Measurements from ENCODE around the gene PRSS27.

DNA sequence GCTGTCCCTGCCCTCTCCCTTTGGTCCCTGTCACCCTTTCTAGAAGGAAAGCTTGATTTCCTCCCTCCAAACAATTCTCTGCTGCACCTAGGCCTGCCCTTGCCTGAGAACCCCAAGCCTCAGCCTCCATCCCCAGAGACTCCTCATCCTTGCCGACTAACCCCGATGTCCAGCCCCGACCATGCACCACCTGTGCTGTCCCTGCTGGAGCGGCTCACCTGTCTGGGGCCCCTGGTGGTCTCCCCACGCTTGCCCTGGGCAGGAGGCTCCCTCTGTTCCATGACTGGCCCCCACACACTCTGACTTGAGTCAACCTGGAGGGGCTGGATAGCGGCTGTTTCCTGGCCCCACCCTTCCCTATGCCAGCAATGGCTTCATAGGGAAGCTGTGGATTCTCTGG, 20.5 kb upstream of the PRSS27 start:
- TF ChIP-seq, protein P1, sequence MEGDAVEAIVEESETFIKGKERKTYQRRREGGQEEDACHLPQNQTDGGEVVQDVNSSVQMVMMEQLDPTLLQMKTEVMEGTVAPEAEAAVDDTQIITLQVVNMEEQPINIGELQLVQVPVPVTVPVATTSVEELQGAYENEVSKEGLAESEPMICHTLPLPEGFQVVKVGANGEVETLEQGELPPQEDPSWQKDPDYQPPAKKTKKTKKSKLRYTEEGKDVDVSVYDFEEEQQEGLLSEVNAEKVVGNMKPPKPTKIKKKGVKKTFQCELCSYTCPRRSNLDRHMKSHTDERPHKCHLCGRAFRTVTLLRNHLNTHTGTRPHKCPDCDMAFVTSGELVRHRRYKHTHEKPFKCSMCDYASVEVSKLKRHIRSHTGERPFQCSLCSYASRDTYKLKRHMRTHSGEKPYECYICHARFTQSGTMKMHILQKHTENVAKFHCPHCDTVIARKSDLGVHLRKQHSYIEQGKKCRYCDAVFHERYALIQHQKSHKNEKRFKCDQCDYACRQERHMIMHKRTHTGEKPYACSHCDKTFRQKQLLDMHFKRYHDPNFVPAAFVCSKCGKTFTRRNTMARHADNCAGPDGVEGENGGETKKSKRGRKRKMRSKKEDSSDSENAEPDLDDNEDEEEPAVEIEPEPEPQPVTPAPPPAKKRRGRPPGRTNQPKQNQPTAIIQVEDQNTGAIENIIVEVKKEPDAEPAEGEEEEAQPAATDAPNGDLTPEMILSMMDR (conservative IDR thresholded peaks at IDR 0.05 in 1 of 2, IDR thresholded peaks at IDR 0.05 in 1 of 2; ENCODE audit: low read depth in 1 of 2, low read length in 2 of 2), result no peak
- no peak for TF ChIP-seq EZH2 (IDR thresholded peaks at IDR 0.05; ENCODE audit: low read length, missing control alignments)
